ENCODE measurements around the gene OR52M1. TPM values are rescaled to one million over a fixed set of nuclear protein-coding genes. Genes with fewer than 3 reads are reported as not detected.
"Not testable (repeated sequence)": the region's sequence is repeated elsewhere in the genome, so short reads cannot be mapped to it uniquely, and the experiment has no call there.

OR52M1 gene
- total RNA-seq, 1 donor from 2014 or later, result not detected

GRCh38 chr11:4527926-4528325 is 17.1 kb upstream of the OR52M1 start:
- Mint-ChIP-seq H3K4me3 (ENCODE audit: unreplicated experiment) (no peak overlapping the region), H3K27ac (ENCODE audit: unreplicated experiment) (no peak overlapping the region), H3K27me3 (ENCODE audit: unreplicated experiment) (no peaks in the 10 kb centered on the region), H3K36me3 (ENCODE audit: unreplicated experiment) (peaks cover 4% of the 10 kb centered on the region), H3K9me3 (ENCODE audit: unreplicated experiment) (peaks cover 2% of the 10 kb centered on the region), H3K4me1 (ENCODE audit: low read depth, unreplicated experiment) (peaks cover 5% of the 10 kb centered on the region)
- no peak for DNase-seq
- TF ChIP-seq CTCF (IDR thresholded peaks at IDR 0.05; ENCODE audit: partially characterized antibody, unreplicated experiment), result no peak

- not testable (repeated sequence) for H3K4me1 Mint-ChIP-seq (ENCODE audit: low read depth, unreplicated experiment); DNase-seq; H3K27me3 Mint-ChIP-seq (ENCODE audit: unreplicated experiment); H3K4me3 Mint-ChIP-seq (ENCODE audit: unreplicated experiment); H3K27ac Mint-ChIP-seq (ENCODE audit: unreplicated experiment); H3K36me3 Mint-ChIP-seq (ENCODE audit: unreplicated experiment); H3K9me3 Mint-ChIP-seq (ENCODE audit: unreplicated experiment)
Measured at GRCh38 chr11:4531686-4532085, 13.3 kb upstream of the OR52M1 start.

GRCh38 chr11:4539603-4540219 is 5.3 kb upstream of the OR52M1 start:
- peak; percentile 66 for DNase-seq
- H3K36me3 Mint-ChIP-seq (ENCODE audit: unreplicated experiment), result no peaks in the 10 kb centered on the region
- peak; percentile 57 for TF ChIP-seq CTCF (IDR thresholded peaks at IDR 0.05; ENCODE audit: partially characterized antibody, unreplicated experiment)
- no peak overlapping the region for H3K27ac Mint-ChIP-seq (ENCODE audit: unreplicated experiment)
- peaks cover 1% of the 10 kb centered on the region for H3K27me3 Mint-ChIP-seq (ENCODE audit: unreplicated experiment)
- no peaks in the 10 kb centered on the region for H3K4me1 Mint-ChIP-seq (ENCODE audit: low read depth, unreplicated experiment)
- peaks cover 2% of the 10 kb centered on the region for H3K9me3 Mint-ChIP-seq (ENCODE audit: unreplicated experiment)
- no peak overlapping the region for H3K4me3 Mint-ChIP-seq (ENCODE audit: unreplicated experiment)

- Mint-ChIP-seq H3K27me3 (ENCODE audit: unreplicated experiment) (peaks cover 1% of the 10 kb centered on the region), H3K36me3 (ENCODE audit: unreplicated experiment) (no peaks in the 10 kb centered on the region), H3K9me3 (ENCODE audit: unreplicated experiment) (no peaks in the 10 kb centered on the region), H3K4me3 (ENCODE audit: unreplicated experiment) (no peak overlapping the region), H3K27ac (ENCODE audit: unreplicated experiment) (no peak overlapping the region), H3K4me1 (ENCODE audit: low read depth, unreplicated experiment) (no peaks in the 10 kb centered on the region)
- no peak for DNase-seq
- no peak for TF ChIP-seq CTCF (IDR thresholded peaks at IDR 0.05; ENCODE audit: partially characterized antibody, unreplicated experiment)
Measured at GRCh38 chr11:4541071-4541470, 3.9 kb upstream of the OR52M1 start.

- Mint-ChIP-seq H3K4me1 (ENCODE audit: low read depth, unreplicated experiment) (no peaks in the 10 kb centered on the region), H3K4me3 (ENCODE audit: unreplicated experiment) (no peak overlapping the region), H3K27ac (ENCODE audit: unreplicated experiment) (no peak overlapping the region), H3K36me3 (ENCODE audit: unreplicated experiment) (no peaks in the 10 kb centered on the region), H3K27me3 (ENCODE audit: unreplicated experiment) (peaks cover 1% of the 10 kb centered on the region), H3K9me3 (ENCODE audit: unreplicated experiment) (no peaks in the 10 kb centered on the region)
- TF ChIP-seq CTCF (IDR thresholded peaks at IDR 0.05; ENCODE audit: partially characterized antibody, unreplicated experiment), result no peak
- DNase-seq, result no peak
Measured at GRCh38 chr11:4543561-4543960, 1.4 kb upstream of the OR52M1 start.

Data from glutamatergic neuron (in vitro differentiated cells).